GM18861 (cell line): ENCODE measurements around the gene GTF2E1.
"Not testable (repeated sequence)": the region's sequence is repeated elsewhere in the genome, so short reads cannot be mapped to it uniquely, and the experiment has no call there.

Experiments used
- ATAC-seq: cut with Tn5 transposase; IDR thresholded peaks from one replicate; pipeline ENCODE4 v1.9.1; 2021; ENCODE audit not compliant: unreplicated experiment

Gene GTF2E1

DNA sequence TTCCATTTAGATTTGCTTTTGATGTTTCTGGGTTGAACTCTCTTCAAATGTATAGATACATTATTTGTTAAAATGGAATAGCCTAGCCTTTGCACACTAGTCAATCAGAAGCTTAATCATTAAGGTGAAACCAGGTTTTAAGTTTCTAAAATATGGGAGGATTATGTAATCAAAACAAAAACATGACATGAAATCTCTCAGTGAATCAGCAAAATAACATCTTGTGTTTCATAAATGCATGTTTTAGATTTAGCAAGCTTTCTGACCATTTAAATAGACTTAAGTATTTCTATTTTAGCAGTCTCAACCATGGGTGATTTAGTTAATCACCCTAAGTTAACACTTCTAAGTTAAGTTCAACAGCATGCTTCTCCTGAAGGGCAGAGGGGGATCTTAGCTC, 11.3 kb downstream of the GTF2E1 start:
- no peak for ATAC-seq

DNA sequence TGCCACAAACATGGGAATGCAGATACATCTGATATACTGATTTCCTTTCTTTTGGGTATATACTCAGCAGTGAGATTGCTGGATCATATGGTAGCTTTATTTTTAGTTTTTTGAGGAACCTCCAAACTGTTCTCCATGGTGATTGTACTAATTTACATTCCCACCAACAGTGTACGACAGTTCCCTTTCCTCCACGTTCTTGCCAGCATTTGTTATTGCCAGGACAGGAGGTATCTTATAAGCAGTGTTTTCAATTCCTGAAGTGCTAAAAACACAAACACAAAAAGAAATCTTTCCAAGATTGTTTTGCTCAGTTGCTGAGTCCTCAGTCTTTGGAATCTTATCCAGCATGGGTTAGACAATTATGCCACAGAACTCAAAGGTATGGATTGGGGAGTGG, 13.5 kb downstream of the GTF2E1 start:
- no peak for ATAC-seq

- ATAC-seq = not testable (repeated sequence)
Measured at GRCh38 chr3:120758551-120758950, 16.0 kb downstream of the GTF2E1 start.

DNA sequence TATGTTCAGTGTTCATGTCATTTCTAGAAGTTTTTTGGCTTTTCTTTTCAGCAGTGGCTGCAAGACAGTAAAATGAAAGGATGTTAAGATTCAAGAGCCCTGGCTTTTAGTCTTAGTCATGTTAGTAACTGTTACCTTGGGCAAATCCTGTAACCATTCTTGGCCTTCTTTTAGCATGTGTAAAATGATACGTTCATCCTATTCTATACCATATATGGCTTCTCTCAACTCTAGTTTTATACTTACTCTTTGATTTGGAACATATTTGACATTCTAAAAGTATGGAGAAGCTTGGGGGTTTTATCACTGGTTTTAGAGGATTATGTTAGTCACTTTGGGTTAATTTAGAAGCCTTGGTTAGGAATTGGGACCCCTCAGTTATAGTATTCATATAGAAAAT, 20.1 kb downstream of the GTF2E1 start:
- no peak for ATAC-seq

GRCh38 chr3:120763601-120764000, 21.1 kb downstream of the GTF2E1 start:
- ATAC-seq = peak; percentile 87

- no peak for ATAC-seq
Measured at GRCh38 chr3:120764206-120764605, 21.7 kb downstream of the GTF2E1 start.

- ATAC-seq = peak; percentile 43
Measured at GRCh38 chr3:120765830-120766493, 23.4 kb downstream of the GTF2E1 start.

- ATAC-seq = no peak
Measured at GRCh38 chr3:120766576-120766975, 24.0 kb downstream of the GTF2E1 start.

GRCh38 chr3:120767106-120767505, 24.6 kb downstream of the GTF2E1 start:
- ATAC-seq = no peak

DNA sequence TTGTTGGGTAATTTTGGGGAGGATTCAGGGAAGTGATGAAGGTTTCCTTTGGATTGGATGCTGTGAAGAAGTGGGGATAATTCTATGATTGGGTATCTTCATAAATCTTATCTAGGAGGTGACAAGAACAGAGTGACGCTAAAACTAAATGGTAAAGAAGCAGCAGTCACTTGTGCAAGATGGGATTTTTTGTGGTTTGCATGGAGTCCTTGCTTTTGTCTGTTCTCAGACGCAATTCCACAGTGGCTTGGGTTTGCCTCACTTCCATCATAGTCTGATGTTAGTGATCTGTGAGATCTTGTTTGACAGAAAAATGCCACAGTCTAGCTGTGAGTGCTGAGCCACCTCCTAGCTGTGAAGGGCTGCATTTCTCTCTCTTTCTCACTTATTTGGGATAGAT, 26.9 kb downstream of the GTF2E1 start:
- ATAC-seq = no peak

- ATAC-seq = no peak
Measured at GRCh38 chr3:120770891-120771290, 28.3 kb downstream of the GTF2E1 start.

GRCh38 chr3:120772081-120772480, 29.5 kb downstream of the GTF2E1 start:
- no peak for ATAC-seq

GRCh38 chr3:120773932-120774331, 31.4 kb downstream of the GTF2E1 start:
- peak; percentile 68 for ATAC-seq

GRCh38 chr3:120775411-120775810, 32.9 kb downstream of the GTF2E1 start:
- ATAC-seq = no peak

DNA sequence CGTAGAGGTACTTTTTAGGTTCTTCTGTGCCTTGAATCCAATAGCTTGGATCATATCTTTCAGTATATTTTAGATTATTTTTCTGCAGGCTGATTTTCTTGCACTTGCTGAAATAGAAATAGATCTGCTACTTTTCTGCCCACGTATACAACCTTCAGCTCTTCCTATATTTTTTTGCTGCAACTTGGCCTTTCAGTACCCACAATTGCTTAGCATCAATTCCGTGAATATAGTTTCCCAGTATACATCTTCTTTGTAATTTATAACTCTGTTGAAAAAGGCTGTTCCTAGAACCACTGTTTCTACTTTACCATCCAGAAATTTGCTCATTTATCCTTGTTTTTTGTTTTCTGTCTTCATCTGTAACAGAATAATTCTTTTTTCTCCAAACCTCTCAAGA, 36.2 kb downstream of the GTF2E1 start:
- no peak for ATAC-seq

GRCh38 chr3:120780977-120781376, 38.4 kb downstream of the GTF2E1 start:
- ATAC-seq = peak; percentile 96

DNA sequence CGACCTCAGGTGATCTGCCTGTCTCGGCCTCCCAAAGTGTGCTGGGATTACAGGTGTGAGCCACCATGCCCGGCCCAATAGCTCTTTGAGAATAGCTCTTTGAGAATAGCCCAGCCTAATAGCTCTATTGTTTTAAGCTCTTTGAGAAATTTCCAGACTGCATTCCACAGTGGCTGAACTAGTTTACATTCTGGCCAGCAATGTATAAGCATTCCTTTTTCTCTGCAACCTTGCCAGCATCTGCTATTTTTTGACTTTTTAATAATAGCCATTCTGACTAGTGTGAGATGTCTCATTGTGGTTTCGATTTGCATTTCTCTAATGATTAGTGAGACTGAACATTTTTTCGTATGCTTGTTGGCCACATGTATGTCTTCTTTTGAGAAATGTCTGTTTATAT, 43.3 kb downstream of the GTF2E1 start:
- peak; percentile 53 for ATAC-seq

- no peak for ATAC-seq
Measured at GRCh38 chr3:120791010-120791409, 48.5 kb downstream of the GTF2E1 start.

DNA sequence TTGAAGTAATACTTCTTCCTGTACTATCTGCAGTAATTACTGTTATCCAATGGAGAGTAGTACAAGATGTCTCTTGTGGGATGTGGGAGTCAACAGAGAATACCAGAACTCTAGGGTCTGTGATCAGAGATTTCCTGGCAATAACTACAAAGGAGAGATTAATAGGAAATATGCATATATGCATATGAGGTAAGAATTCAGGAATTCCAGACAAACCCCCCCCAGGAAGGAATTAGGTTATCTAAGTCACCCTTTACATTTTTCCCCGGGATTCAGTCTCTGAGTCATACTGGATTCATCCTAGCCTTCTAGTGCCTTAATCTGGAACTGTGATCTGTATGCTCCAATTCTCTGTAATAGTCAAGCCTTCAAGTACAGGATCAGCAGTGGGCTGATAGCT, 49.4 kb downstream of the GTF2E1 start:
- no peak for ATAC-seq

- no peak for ATAC-seq
Measured at GRCh38 chr3:120793601-120794000, 51.1 kb downstream of the GTF2E1 start.

- ATAC-seq = peak; percentile 88
Measured at GRCh38 chr3:120795017-120795648, 52.6 kb downstream of the GTF2E1 start.

GRCh38 chr3:120795959-120796358, 53.4 kb downstream of the GTF2E1 start:
- ATAC-seq = no peak

- no peak for ATAC-seq
Measured at GRCh38 chr3:120796976-120797375, 54.4 kb downstream of the GTF2E1 start.
